HG03354 (cell line): Measurements from ENCODE around the gene DLG2.
A peak's percentile ranks its signal among the peaks of the same experiment; 100 is the strongest.

Experiments
- ATAC-seq: cut with Tn5 transposase; IDR thresholded peaks from one replicate; pipeline ENCODE4 v1.9.1; 2021; ENCODE audit warnings: mild to moderate bottlenecking; ENCODE audit not compliant: unreplicated experiment, poor library complexity, severe bottlenecking

DLG2 gene

GRCh38 chr11:84408946-84409411, 1218.2 kb downstream of the DLG2 start:
- ATAC-seq: no peak

GRCh38 chr11:84407091-84407490, 1220.1 kb downstream of the DLG2 start:
- ATAC-seq: no peak

DNA sequence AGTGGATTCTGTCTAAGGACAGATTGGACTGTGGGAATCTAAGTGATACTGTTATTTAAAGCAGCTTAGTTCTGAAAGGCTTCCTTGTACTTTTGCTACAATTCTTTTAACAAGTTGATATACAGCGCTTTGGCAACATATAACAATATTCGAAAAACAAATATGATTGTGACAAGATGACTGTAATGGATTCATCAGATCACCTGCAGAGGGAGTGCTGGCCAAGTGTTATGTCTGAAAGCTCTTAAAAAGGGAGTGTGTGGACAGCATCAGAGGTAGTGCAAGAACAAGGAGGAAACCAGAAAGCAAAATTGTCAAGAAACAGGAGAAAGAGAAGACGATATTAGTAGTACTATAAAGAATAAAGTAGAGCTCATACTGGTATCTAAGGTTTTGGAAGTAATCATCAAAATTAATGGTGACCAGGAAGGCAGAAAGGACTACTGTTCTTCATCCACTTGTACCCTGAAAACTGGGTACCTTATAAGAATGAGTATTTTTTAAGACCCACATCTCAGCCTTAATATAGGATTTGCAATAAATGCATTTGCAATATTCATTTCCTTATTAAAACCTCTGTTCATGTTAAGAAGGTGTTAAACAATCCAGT, 1229.0 kb downstream of the DLG2 start:
- ATAC-seq: no peak

DNA sequence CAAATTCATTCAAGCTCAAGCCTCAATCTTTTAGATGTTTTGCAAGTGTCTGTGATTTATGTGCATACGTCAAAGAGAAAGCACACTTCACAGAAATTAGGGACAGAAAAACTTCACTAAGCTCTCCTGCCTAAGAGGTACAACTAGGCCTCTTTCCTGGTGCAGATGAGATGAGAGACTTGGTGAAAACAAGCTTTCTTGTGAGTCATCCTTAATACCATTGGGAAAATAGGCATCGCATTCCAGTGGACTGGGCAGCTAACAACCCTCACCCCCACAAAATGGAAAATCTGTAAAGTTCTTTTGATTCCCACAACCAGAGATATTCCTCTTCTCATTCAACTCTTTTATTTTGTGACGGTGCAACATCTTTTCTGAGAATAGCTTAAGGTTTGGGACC, 1230.6 kb downstream of the DLG2 start:
- no peak for ATAC-seq

DNA sequence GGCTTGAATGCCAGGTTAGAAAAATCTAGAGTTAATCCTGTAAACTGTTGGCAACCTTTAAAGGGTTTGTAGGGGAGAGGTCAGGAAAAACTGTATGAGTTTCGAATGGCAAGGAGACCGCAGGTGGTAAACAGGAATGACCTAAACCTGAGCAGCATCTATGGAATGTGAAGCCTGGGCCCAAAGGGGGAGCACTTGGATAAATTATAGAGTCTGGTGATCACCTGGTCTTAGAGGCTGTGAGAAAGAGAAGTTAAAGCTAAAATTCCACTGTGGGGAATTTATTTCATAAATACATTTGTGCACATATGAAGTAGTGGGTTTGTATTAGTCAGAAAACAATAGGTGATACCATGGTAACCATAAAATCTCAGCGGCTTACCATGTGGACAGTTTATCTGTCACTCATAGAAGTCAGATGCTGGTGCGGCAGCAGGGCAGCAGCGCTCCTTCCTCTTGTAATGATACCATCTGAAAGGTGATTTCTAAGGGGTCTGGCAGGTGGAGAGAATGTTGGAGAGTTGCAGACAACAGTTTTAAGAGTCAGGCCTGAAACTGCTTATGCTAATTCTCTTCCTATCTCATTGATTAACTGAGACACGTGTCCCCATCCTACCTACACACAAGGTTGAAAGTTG, 1236.6 kb downstream of the DLG2 start:
- ATAC-seq: no peak

DNA sequence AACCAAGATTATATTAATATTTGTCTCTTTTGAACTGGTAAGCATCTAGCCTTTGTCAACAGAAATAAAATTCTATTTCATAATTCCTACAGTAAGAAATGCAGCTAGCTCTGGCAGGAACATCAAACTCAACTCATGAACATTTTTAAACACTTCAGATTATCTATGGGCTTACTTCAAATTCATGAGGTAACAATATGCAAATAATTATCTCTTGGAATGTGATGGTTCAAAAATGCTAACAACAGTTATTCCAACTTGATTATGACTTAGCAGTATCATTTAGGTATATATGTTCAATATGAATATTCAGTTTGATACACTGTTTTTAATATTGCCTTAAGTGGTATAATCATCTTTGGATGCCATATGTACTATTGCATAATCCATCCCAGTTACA, 1237.4 kb downstream of the DLG2 start:
- no peak for ATAC-seq

GRCh38 chr11:84384731-84385130, 1242.4 kb downstream of the DLG2 start:
- peak; percentile 89 for ATAC-seq

DNA sequence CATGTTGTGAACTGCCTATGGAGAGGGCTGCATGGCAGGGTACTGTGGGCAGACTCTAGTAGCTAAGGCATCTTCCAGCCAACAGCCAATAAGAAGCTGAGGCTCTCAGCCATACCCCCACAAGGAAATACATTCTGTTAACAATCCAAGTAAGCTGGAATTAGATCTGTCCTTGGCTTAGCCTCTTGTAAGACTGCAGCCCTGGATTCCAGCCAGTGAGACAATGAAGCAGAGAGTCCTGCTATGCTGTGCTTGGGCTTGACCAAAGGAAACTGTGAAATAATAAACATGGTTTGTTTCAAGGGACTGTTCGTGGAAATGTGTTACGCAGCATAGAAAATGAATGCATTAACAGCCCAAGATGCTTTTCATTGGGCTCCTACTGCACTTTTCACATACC, 1243.6 kb downstream of the DLG2 start:
- no peak for ATAC-seq

DNA sequence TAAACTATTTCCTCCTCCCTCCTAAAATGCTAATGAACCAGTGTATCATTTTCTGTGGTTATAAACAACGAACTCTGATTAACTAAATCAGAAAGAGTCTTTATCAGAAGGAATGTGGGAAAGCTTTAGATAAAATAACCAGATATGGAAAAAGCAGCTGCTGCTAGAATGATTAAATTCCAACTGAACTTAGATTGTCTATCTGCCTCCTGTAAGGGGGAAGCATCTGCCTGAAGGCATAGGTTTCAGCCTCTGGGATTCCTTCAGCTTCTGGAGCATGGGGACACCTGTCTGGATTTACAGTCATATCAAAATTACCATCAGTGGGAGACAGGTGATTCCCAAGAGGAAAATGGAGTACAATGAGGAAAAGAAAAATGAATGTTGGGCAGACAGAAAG, 1245.5 kb downstream of the DLG2 start:
- ATAC-seq: no peak

DNA sequence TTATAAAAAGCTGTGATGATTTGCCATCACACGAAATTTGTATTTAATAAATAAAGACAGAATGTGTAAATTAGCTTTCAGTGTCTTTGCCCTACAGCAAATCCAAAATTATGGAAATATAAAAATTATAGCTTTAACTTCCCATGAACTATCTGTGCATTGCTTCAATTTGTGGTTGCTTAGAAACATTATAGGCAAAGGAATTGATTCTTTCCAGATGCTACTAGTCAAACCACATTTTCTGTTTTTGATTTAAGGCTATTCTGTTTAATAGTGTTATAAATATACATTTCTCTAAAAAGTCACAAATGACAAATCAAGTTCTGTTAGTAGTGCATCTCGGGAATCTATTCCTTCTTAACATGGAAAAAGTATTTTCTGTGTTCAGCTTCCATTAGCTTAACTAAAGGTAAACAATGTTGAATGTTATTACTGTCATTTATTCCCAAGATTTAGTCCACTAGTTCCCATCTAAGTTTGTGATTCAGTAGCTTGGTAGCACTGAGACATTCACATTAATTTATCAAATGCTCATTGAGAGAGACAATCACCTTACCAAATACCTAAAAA, 1254.7 kb downstream of the DLG2 start:
- no peak for ATAC-seq

- no peak for ATAC-seq
These were observed 1269.1 kb downstream of the DLG2 start for GRCh38 chr11:84358034-84358433.

DNA sequence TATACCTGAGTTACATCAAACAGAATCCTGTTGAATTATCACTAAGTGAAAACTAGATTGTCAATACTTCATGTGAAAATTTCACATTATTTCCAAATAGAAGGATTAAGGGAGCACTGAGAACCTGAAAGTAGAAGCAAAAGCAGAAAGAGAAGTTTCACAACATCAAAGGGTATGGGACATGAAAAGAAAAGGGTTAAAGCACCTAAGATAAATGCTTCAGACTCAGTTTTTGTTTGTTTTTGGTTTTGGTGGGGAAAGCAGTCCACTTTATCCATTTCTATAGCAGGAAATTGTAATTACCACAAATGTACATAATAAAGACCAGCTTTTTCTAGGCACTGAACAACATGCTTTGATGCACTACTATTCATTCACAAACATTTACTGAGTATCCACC, 1271.2 kb downstream of the DLG2 start:
- no peak for ATAC-seq

- ATAC-seq: no peak
These were observed 1281.5 kb downstream of the DLG2 start for GRCh38 chr11:84345597-84345996.

DNA sequence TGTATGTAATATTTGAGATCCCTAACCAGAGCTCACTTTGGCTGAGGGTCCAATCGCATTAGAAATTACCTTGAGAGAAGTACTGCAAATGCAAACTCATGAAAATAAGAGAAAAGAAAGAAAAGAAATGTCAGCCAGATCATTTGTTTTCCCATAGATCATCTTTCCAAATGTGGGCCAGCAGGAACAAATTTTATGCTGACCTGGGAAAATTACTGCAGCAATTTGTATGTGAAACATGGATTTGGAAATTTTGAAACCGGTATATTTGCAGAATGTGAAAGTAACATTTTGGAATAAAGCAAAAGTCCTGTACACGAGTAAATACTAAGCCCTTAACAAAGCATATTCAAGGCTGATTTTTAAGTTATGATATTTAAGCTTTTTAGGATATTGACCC, 1282.1 kb downstream of the DLG2 start:
- no peak for ATAC-seq

DNA sequence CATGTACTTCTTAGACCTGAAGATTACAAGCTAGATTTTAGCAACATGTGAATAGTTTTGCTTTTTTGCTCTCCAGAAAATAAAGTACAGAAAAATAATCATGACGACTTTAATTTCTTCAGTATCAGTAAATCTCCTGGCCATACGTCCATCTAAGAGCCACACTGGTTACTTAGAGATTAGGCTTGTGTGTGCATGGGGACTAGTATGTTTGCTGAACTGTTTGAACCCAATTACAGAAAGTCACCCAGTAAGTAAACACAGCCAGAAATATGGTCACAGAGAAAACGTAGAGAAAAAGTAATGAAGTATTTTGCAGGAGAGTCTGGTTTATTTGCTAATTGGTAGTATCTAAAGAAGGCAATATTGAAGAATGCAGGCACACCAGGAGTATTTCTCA, 1287.3 kb downstream of the DLG2 start:
- ATAC-seq: no peak

DNA sequence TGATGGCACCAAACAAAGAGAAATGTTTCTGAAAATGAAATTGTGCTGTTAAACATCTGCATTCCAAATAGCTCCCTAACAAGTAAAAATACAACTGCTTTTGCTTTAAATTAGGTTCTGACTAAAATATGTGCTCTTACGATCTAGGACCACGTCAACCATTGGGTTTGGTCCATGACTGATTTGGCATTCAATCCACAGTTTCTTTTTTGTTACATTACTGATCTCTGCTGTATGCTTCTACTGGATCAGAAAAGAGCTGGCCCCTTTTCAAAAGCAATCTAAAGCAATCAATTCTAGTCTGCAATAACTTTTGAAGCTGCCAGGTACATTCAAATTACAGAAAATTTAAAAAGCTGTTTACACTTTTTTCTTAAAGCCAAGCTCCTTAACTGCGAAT, 1293.9 kb downstream of the DLG2 start:
- no peak for ATAC-seq

GRCh38 chr11:84322211-84322610, 1304.9 kb downstream of the DLG2 start:
- no peak for ATAC-seq

- ATAC-seq: no peak
These were observed 1307.3 kb downstream of the DLG2 start for GRCh38 chr11:84319863-84320262.

DNA sequence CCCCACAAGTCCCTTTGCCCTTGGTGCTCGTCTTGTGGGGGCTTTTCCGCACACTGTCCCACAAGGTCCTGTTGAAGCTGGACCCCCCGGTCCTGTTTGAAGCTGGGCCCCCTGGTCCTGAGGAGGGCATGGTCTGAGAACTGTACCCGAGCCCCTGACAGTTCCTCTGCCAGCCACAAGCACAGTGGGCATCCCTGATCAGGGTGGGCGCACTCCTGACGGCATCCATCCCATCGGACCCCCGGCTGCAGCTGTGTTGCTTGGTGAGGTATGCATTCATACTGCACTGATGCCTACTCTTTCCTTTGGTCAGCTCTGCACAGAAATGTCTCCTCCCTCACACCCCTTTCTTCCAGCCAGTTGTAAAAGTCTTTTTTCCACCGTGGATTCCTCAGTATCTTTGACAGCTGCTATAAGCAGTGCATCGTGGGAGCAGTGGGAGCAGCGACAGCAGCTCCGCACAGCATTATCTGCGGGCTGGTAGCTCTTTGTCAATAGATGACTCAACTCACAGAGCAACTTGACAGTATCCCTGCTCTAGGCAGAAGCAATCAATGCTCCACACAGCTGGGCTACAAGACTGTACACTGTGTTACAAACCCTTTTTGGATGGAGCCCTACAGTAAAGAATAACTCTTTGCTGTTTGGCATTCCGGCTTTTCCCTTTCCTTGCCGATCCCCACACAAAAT, 1310.1 kb downstream of the DLG2 start:
- ATAC-seq: no peak

- no peak for ATAC-seq
These were observed 1313.2 kb downstream of the DLG2 start for GRCh38 chr11:84313830-84314359.

- no peak for ATAC-seq
These were observed 1316.9 kb downstream of the DLG2 start for GRCh38 chr11:84310268-84310667.
